Measurements from ENCODE around the gene ZNF618.

ZNF618 gene

DNA sequence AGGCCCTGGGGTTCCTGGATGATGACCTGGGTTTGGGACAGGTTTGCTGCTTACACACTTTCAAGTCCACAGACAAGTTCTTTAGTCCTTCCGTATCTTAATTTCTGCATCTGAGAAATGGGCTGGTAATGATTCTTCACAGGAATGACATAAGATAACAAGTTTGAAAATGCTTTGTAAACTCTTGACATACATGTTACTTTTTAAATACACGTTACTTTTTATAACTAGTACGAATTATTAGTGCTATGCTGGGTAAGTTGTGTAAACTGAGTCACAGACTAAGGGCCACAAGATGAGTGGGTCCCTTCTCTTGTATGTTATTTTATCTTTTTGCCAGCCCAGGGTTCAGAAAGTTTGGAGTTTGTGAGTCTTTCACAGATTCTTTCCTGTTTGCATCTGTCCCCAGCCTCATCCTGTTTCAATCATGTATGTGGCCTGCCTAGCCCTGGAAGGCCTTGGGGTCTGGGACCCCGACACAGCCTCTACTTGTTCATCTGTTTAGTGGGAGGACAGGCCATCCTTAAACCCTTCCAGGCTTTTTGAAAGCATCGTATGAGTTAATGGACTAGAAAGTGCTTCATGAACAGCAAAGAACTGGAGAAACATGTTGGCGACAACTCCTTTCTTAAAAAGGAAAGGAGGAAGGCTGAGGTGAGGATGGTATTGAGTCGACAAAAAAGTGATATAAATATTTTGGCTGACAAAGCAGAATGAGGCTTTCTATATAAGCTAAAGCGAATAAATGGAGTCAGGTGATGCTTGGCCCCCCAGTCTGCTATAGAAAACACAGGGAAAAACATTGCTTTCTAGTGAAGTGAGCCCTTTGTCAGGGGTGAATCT lies 9.3 kb downstream of the ZNF618 start:
- DNase-seq (ENCODE audit: low read depth, low spot score): no peak

DNA sequence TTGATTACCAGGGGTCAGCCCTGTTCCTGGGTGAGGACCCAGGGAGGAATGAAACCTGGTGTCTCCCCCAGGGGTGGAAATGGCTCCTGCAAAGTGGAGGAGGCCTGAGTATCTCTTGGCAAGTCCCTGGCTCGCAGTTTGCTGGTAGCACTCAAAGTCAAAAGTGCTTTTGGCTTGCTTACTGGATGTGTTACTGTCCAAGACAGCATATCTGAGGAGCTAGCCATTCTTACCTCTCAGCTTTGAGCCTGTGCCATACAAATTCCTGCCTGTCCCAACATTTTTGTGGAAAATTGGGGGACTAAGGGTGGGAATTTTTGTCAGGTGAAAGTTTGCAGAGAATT lies 9.9 kb downstream of the ZNF618 start:
- peak; percentile 26 for DNase-seq (ENCODE audit: low read depth, low spot score)

- DNase-seq (ENCODE audit: low read depth, low spot score): no peak
Measured at GRCh38 chr9:113886466-113886865, 10.4 kb downstream of the ZNF618 start.

DNA sequence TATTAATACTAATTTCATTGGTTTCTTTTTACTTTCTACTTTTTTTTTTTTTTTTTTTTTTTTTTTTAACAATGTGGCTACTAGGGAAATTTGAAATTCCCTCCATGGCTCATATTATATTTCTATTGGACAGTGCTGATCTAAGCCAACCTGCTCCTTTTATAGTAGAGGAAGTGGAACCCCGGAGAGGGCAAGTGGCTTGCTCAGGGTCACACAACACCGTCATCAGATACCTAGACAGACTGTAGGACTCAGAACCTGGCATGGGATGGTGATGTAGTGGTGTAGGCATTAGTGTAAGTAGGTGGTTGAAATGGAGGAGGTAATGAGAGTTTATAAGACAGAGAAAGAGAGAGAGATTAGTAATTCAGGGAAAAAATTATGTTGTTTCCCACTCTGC lies 10.8 kb downstream of the ZNF618 start:
- DNase-seq (ENCODE audit: low read depth, low spot score): no peak

DNA sequence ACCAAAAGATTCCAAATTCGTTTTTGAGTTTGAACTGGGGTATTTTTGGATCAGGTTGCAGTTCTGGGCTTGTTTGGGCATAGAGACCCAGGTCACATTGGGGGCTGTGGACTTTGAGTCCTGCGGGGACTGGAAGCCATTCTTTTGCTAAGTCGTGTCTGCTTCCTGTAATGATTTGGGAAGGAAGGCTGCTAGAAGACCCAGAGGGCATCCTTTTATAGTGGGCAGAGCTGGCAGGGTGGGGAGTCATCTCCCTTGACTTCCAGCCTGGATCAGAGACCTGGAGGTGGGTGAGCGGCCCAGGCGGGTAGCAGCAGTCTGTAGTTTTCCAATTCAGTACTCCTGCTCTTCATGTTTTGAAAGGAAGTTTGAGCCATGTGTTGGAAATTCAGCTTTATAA lies 11.3 kb downstream of the ZNF618 start:
- no peak for DNase-seq (ENCODE audit: low read depth, low spot score)

- peak; percentile 54 for DNase-seq (ENCODE audit: low read depth, low spot score)
Measured at GRCh38 chr9:113888336-113888735, 12.2 kb downstream of the ZNF618 start.

GRCh38 chr9:113888976-113889375 lies 12.9 kb downstream of the ZNF618 start:
- peak; percentile 49 for DNase-seq (ENCODE audit: low read depth, low spot score)

DNA sequence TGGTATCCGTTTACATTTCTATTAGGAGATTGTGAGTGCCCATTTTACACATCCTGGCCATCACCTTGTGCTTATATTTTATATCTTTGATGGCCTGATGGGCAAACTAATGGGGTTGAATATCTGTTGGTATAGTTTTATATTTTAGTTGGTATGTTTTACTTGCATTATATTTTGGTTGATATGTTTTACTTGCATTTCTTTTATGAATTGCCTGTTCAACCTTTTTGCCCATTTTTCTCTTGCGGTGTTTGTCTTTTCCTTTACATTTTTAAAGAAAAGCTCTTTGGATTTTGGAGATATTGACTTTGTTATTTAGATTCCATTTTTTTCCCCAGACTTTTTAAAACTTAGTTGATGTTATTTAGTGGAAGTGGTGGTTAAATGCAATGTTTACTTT lies 14.6 kb downstream of the ZNF618 start:
- no peak for DNase-seq (ENCODE audit: low read depth, low spot score)

DNA sequence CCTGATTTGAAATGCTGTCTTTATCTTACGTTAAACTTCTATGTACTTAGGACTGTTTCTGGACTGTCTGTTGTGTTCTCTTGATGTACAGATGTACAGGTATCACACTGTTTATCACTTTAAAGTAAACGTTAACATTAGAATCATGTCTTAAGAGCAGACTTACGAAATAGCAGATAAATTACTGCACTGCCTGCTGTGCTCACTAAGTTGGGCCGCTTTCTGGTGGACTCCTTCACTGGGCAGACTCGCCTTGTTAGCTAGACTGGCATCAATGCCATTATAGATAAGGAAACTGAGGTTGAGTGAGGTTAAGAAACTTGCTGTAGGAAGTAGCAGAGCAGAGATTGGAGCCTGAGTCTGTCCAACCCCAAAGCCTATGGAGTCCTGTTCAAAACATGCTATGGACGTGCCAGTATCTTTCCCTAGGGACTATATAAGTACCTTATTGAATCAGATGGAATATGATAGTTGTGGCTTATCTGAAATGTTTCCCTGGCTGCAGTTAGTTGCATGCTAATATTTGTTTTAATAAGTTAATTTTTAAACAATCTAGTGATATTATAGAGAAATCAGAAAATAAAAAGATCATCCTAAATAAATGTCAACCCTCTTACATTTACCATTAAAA lies 16.9 kb downstream of the ZNF618 start:
- no peak for DNase-seq (ENCODE audit: low read depth, low spot score)

DNA sequence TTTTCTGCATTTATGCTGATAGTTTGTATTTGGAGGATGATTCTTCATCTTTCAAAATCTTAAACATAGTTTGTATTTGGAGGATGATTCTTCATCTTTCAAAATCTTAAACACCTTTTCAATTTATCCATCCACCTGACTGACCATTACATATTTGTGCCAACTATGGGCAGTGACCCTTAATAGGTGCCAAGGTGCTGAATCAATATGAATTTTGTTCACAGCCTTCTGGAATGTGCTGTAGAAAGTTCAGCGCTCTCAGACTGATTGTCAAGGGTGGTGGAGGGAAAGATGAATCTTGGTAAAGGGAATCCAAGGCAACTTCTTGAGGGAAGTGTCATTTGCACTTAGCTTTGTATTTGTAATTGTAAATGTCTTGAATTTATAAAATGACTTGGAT lies 18.1 kb downstream of the ZNF618 start:
- DNase-seq (ENCODE audit: low read depth, low spot score): no peak

- no peak for DNase-seq (ENCODE audit: low read depth, low spot score)
Measured at GRCh38 chr9:113895526-113895925, 19.4 kb downstream of the ZNF618 start.

DNA sequence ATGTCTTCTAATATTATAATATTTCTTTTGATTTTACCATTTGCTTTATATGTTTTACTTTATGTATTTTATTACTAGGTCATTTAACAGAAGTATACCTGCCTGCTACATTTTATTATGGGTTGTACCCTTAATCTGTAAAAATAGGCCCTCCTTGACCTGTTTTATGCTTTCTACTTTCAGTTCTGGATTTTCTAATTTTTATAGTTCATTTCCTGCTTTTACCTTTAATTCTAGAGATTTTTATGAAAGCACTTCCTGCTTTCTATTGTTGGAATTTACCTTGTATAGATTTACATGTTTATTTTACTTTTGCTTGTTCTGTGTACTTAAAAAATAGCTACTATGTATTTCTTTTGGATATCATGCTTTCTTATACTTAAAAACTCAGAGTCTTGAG lies 20.6 kb downstream of the ZNF618 start:
- no peak for DNase-seq (ENCODE audit: low read depth, low spot score)

GRCh38 chr9:113898151-113898550 lies 22.0 kb downstream of the ZNF618 start:
- DNase-seq (ENCODE audit: low read depth, low spot score): no peak

GRCh38 chr9:113898596-113898995 lies 22.5 kb downstream of the ZNF618 start:
- DNase-seq (ENCODE audit: low read depth, low spot score): no peak

DNA sequence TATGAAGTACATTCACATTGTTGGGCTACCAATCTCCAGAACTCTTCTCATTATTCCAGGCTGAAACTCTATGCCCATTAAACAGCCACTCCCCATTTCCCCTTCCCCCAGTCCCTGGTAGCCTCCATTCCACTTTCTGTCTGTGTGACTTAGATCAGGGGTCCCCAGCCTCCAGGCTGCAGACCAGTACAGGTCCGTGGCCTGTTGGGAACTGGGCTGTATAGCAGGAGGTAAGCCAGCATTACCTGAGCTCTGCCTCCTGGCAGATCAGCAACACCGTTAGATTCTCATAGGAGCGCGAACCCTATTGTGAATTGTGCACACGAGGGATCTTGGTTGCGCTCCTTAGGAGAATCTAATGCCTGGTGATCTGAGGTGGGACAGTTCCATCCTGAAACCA lies 23.1 kb downstream of the ZNF618 start:
- DNase-seq (ENCODE audit: low read depth, low spot score): no peak

GRCh38 chr9:113901221-113901688 lies 25.1 kb downstream of the ZNF618 start:
- no peak for DNase-seq (ENCODE audit: low read depth, low spot score)

GRCh38 chr9:113903514-113904077 lies 27.5 kb downstream of the ZNF618 start:
- no peak for DNase-seq (ENCODE audit: low read depth, low spot score)

DNA sequence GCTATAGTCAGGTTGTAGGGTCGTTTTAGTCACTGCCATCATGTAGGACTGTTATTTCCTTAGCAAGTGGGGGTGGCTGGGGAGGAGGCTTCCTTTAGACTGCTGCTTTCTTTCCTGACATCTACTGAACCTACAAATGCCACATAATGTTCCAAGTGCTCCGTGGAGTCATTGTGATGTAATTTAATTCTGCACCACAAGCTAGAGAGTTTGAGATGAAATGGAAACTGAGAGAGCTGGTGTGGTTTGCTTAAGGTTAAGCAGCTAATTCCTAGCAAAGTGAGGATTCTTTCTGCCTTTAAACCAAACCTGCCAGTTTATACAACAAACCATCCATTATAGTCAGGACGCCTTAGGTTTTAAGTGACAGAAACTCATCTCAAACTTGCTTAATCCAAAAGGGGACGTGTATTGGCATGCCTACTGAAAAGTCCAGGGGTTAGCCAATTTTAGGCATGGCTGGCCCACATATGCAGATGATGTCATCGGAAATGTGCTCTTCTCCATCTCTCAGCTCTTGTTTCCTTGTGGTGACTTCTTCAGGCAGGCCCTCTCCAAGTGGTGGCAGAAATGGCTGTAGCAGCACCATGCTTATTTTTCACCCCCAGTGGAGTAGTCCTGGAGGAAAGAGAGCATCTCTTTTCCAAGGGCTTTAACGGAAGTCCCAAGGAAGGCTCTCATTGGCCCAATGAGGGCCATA lies 30.5 kb downstream of the ZNF618 start:
- DNase-seq (ENCODE audit: low read depth, low spot score): peak; percentile 41

DNA sequence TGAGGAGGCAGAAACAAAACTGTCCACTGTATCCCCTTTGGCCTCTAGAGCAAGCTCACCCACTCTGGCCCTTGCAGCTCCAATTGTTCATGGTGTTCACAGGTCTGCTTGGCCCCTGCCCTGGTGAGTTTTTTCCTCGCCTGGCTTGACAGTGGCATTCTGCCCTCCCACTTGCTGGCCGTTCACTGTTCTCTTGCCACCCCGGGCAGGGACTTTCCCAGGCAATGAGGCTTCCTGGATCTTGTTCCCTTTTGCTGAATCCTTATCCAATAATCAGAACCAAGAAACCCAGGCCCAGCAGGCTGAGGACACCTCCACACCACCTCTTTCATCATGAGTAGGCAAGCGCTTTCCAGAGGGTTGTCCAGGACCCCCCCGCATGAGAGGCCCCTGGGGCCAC lies 31.2 kb downstream of the ZNF618 start:
- DNase-seq (ENCODE audit: low read depth, low spot score): no peak

- no peak for DNase-seq (ENCODE audit: low read depth, low spot score)
Measured at GRCh38 chr9:113909421-113909820, 33.3 kb downstream of the ZNF618 start.

DNA sequence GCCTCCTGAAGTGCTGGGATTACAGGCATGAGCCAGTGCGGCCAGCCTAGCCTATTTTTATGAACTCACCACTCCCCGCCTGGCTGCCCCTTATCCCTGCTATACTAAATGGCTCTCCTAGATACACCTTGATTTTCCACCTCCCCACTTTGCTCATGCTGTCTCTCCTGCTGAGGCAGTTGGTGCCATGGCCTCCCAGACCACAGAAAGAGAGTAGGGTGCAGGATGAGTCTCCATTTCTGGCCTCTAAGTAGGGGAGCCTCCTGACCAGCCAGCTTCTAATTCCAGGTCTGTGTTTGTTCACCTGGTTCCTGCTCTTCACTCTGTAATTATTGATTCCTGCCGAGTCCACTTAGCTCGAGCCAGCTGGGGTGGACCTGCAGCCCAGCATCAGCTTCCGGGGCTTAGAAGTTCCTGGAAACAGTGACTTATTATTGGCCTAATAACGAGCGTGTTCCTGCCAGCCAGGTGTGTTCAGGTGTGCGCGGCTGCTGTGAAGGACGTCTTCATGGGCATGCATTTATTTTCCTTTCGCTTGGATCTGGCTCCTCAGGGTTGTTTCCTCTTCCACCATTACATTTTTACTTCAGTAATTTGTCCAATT lies 34.0 kb downstream of the ZNF618 start:
- no peak for DNase-seq (ENCODE audit: low read depth, low spot score)

Data from astrocyte of the hippocampus (primary cell).